ENCODE measurements around the gene NXNL1. TPM values are rescaled to one million over a fixed set of nuclear protein-coding genes. Genes with fewer than 3 reads are reported as not detected.

Gene NXNL1
- total RNA-seq, 2 experiments from 2014 or later = not detected

- CTCF ChIA-PET (ENCODE audit: unreplicated experiment) = interaction anchor here (0.5 kb wide), 1 partner anchor 8 kb away, joined by 3 read pairs; no protein-coding TSS in a partner anchor
- TF ChIP-seq EZH2phosphoT487 (IDR thresholded peaks at IDR 0.05; ENCODE audit: borderline replicate concordance, low read depth, low read length) = no peak
- no peak for TF ChIP-seq CTCF (conservative IDR thresholded peaks at IDR 0.05; ENCODE audit: low read length)
Observed at GRCh38 chr19:17482877-17483604, 22.3 kb upstream of the NXNL1 start.

GRCh38 chr19:17481986-17482385 is 21.3 kb upstream of the NXNL1 start:
- no peak overlapping the region for H3K4me2 ChIP-seq (ENCODE audit: low read length)
- no peaks in the 10 kb centered on the region for H3K9me3 ChIP-seq (ENCODE audit: low read length)
- CTCF ChIA-PET (ENCODE audit: unreplicated experiment) = no interaction called here
- H2AFZ ChIP-seq (ENCODE audit: low read length) = no peak overlapping the region
- no TSS peak for BruUV-seq (replicated peaks)
- TF ChIP-seq CTCF (conservative IDR thresholded peaks at IDR 0.05; ENCODE audit: low read length) = no peak
- no peak for TF ChIP-seq EZH2phosphoT487 (IDR thresholded peaks at IDR 0.05; ENCODE audit: borderline replicate concordance, low read depth, low read length)
- intact Hi-C loops (cut with micrococcal nuclease; ENCODE audit: unreplicated experiment) = no loop called here
- DNase-seq (ENCODE audit: low spot score) = no peak
- no peak overlapping the region for H3K27ac ChIP-seq (ENCODE audit: low read depth, low read length, poor library complexity, severe bottlenecking)
- H3K79me2 ChIP-seq (ENCODE audit: insufficient read depth, low read depth, low read length) = no peaks in the 10 kb centered on the region
- H3K4me3 ChIP-seq (ENCODE audit: low read depth, low read length, poor library complexity, severe bottlenecking) = no peak overlapping the region
- POLR2A ChIA-PET = no interaction called here
- H3K9me2 ChIP-seq (ENCODE audit: insufficient read depth, low read length) = no peaks in the 10 kb centered on the region
- H3K36me3 ChIP-seq (ENCODE audit: insufficient read depth, low read length) = no peaks in the 10 kb centered on the region
- no peaks in the 10 kb centered on the region for H3K4me1 ChIP-seq (ENCODE audit: insufficient read depth, low read length, poor library complexity, severe bottlenecking)
- no peaks in the 10 kb centered on the region for H4K20me1 ChIP-seq (ENCODE audit: insufficient read depth, low read length)

More at GRCh38 chr19:17482877-17483604, 22.3 kb upstream of the NXNL1 start:
- no peak overlapping the region for H3K27ac ChIP-seq (ENCODE audit: low read depth, low read length, poor library complexity, severe bottlenecking)
- no peaks in the 10 kb centered on the region for H3K79me2 ChIP-seq (ENCODE audit: insufficient read depth, low read depth, low read length)
- DNase-seq (ENCODE audit: low spot score) = no peak
- H2AFZ ChIP-seq (ENCODE audit: low read length) = no peak overlapping the region
- BruUV-seq (replicated peaks) = no TSS peak
- peaks cover 8% of the 10 kb centered on the region for H3K4me1 ChIP-seq (ENCODE audit: insufficient read depth, low read length, poor library complexity, severe bottlenecking)
- H3K9me3 ChIP-seq (ENCODE audit: low read length) = no peaks in the 10 kb centered on the region
- H4K20me1 ChIP-seq (ENCODE audit: insufficient read depth, low read length) = no peaks in the 10 kb centered on the region
- POLR2A ChIA-PET = no interaction called here
- no peaks in the 10 kb centered on the region for H3K9me2 ChIP-seq (ENCODE audit: insufficient read depth, low read length)
- H3K36me3 ChIP-seq (ENCODE audit: insufficient read depth, low read length) = no peaks in the 10 kb centered on the region
- no peak overlapping the region for H3K4me2 ChIP-seq (ENCODE audit: low read length)
- intact Hi-C loops (cut with micrococcal nuclease; ENCODE audit: unreplicated experiment) = no loop called here
- no peak overlapping the region for H3K4me3 ChIP-seq (ENCODE audit: low read depth, low read length, poor library complexity, severe bottlenecking)

GRCh38 chr19:17479325-17479791 is 18.6 kb upstream of the NXNL1 start:
- CTCF ChIA-PET (ENCODE audit: unreplicated experiment) = no interaction called here
- H3K9me3 ChIP-seq (ENCODE audit: low read length) = no peaks in the 10 kb centered on the region
- no peaks in the 10 kb centered on the region for H4K20me1 ChIP-seq (ENCODE audit: insufficient read depth, low read length)
- no peak overlapping the region for H3K4me3 ChIP-seq (ENCODE audit: low read depth, low read length, poor library complexity, severe bottlenecking)
- no peak for TF ChIP-seq EZH2phosphoT487 (IDR thresholded peaks at IDR 0.05; ENCODE audit: borderline replicate concordance, low read depth, low read length)
- no peak for TF ChIP-seq CTCF (conservative IDR thresholded peaks at IDR 0.05; ENCODE audit: low read length)
- no peaks in the 10 kb centered on the region for H3K79me2 ChIP-seq (ENCODE audit: insufficient read depth, low read depth, low read length)
- H3K36me3 ChIP-seq (ENCODE audit: insufficient read depth, low read length) = no peaks in the 10 kb centered on the region
- no peaks in the 10 kb centered on the region for H3K9me2 ChIP-seq (ENCODE audit: insufficient read depth, low read length)
- H2AFZ ChIP-seq (ENCODE audit: low read length) = no peak overlapping the region
- intact Hi-C loops (cut with micrococcal nuclease; ENCODE audit: unreplicated experiment) = no loop called here
- DNase-seq (ENCODE audit: low spot score) = no peak
- no peak overlapping the region for H3K4me2 ChIP-seq (ENCODE audit: low read length)
- no peaks in the 10 kb centered on the region for H3K4me1 ChIP-seq (ENCODE audit: insufficient read depth, low read length, poor library complexity, severe bottlenecking)
- BruUV-seq (replicated peaks) = no TSS peak
- H3K27ac ChIP-seq (ENCODE audit: low read depth, low read length, poor library complexity, severe bottlenecking) = no peak overlapping the region
- POLR2A ChIA-PET = interaction anchor here (0.6 kb wide), 2 partner anchors 54 to 800 kb away, joined by 3 read pairs; no protein-coding TSS in a partner anchor

Data from OCI-LY7 (cell line).